Activated naive CD4-positive, alpha-beta T cell treated with anti-CD3 and anti-CD28 coated beads, Interleukin-2, amount 50 U/mL, for 24 hours (primary cell): Measurements from ENCODE around the gene DISP2.

Experiments
- H3K27ac Mint-ChIP-seq: one replicate; pipeline ENCODE4 v1.8.0; 2021; ENCODE audit warnings: mild to moderate bottlenecking, mixed read lengths
- H3K27me3 Mint-ChIP-seq: one replicate; pipeline ENCODE4 v1.8.0; 2021; ENCODE audit warnings: mixed read lengths
- H3K36me3 Mint-ChIP-seq: one replicate; pipeline ENCODE4 v1.8.0; 2021; ENCODE audit warnings: mixed read lengths
- H3K4me1 Mint-ChIP-seq: one replicate; pipeline ENCODE4 v1.8.0; 2021; ENCODE audit warnings: mixed read lengths
- H3K4me3 Mint-ChIP-seq: one replicate; pipeline ENCODE4 v1.8.0; 2021; ENCODE audit warnings: mild to moderate bottlenecking, mixed read lengths
- H3K9me3 Mint-ChIP-seq: one replicate; pipeline ENCODE4 v1.8.0; 2021; ENCODE audit warnings: mixed read lengths

DISP2 gene

DNA sequence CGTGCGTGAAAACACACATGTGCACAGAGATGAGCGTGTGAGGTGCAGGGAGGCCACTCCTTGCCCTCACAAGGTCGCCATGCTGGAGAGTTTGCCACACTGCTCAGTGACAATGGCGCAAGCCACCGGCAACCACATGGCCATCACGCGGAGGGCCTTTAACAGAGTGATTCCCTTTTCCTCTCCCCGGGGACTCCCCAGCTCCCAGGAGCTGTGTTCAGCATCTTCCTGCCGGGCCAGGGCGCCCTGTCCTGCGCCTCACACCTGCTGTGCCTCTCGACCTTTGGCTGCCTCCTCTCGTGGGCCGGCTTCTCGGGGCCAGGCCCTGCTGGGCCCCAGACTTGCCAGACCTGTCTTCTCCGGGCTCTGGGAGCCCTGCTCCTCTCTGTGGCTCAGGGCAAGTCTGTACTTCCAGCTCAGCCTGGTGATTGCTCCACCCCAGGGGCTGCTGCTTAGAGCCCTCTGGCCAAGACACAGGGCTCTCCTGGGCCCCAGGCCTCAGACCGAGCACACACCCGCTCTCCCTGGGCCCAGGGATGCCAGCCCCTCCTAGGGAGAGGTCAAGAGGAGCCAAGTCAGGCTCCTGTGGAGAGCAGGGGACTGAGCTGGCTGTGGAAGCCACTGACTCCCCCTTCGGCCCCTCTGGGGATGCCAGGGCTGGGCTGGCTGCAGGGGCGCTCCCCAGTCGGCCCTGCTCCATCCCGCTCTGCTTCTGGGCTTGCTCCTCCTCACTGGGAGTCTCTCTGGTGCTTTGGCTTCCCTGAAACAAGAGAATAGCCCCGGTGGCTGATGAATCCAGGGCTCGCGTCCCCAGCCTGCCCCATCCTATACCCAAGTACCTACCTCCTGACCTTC is 22.9 kb upstream of the DISP2 start:
- peaks cover 16% of the 10 kb centered on the region for H3K4me1 Mint-ChIP-seq
- H3K4me3 Mint-ChIP-seq, result no peak overlapping the region

DNA sequence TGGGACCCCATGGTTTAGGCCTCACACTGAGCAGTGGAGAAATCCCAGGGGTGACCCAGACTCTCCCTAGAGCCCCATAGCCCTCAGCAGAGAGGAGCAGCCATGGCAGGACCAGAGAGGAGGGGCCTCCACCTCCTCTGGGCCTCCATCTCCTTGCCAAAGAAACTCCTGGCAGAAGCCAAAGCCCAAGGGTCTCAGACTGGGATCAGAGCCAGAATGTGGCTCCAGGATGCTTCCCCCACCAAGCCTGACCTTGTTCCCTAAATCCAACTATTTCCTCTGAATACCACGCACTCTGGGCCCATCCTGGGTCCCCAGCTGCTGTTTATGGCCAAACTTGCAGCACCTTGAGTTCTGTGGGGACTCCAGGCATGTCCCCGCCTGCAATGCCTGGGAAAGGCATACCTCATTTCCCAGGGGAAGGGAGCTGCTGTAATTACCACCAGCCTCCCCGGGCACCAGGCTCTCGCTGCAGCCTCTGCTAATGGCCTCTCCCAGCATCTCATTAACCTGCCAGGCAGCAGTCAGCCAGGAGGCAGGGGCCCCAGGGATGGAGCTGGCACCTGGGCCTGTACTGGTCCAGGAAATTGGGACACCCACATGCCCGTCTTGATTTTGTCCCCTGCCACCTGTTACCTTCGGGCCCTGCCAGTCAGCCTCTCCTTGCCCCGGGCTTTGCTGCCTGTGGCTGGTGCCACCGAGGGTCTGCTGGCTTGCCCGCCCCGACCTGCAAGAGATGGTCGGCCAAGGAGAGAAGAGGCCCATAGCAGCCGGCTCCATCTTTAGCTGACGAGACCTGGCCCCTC is 21.9 kb upstream of the DISP2 start:
- Mint-ChIP-seq H3K36me3 (no peaks in the 10 kb centered on the region), H3K27me3 (no peaks in the 10 kb centered on the region), H3K4me3 (no peak overlapping the region), H3K9me3 (no peaks in the 10 kb centered on the region), H3K27ac (no peak overlapping the region), H3K4me1 (peaks cover 16% of the 10 kb centered on the region)

More for the DNA sequence above, 22.9 kb upstream of the DISP2 start:
- no peaks in the 10 kb centered on the region for H3K36me3 Mint-ChIP-seq
- H3K9me3 Mint-ChIP-seq, result no peaks in the 10 kb centered on the region
- H3K27me3 Mint-ChIP-seq, result no peaks in the 10 kb centered on the region
- H3K27ac Mint-ChIP-seq, result no peak overlapping the region

DNA sequence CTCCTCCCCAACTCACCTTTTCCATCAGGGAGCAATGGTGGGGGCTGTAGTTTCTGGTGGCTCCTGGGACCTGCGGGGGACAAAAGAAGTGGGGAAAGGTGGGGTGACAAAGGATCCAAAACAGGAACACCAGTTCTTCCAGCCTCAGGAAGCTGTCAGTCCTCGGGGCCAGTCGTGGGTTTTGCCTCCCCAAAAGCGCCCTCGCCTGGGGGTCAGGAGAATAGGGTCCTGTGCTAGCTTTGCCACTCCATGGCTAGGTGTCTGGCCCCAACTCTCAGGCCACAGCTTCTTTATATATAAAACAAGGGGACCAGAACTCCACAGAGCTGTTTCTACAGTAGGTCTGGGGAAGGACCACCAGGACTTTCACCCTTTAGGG is 21.3 kb upstream of the DISP2 start:
- Mint-ChIP-seq H3K27ac (no peak overlapping the region), H3K36me3 (no peaks in the 10 kb centered on the region), H3K4me3 (no peak overlapping the region), H3K4me1 (peaks cover 16% of the 10 kb centered on the region), H3K9me3 (no peaks in the 10 kb centered on the region), H3K27me3 (no peaks in the 10 kb centered on the region)

DNA sequence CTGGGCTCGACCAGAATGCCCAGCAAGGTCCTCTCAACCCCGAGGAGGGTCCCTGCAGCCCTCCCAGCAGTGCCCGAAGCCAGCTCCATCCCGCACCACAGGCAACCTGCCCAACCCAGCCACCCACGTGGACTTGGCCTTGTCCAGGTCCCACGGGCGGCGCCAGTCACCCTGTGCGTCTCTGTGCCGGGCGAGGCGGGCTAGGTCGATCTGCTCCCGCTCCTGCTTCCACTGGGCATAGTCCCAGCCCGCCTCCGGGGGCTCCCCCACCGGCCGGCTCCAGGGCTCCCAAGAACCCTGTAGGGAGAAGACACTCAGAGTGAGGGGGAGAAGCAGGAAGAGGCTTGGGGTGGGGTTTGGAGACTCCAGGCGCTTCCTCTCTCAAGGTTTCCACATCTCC is 20.4 kb upstream of the DISP2 start:
- Mint-ChIP-seq H3K4me1 (peaks cover 16% of the 10 kb centered on the region), H3K27me3 (no peaks in the 10 kb centered on the region), H3K4me3 (peak overlapping the region; percentile 49), H3K9me3 (no peaks in the 10 kb centered on the region), H3K36me3 (no peaks in the 10 kb centered on the region), H3K27ac (no peak overlapping the region)

DNA sequence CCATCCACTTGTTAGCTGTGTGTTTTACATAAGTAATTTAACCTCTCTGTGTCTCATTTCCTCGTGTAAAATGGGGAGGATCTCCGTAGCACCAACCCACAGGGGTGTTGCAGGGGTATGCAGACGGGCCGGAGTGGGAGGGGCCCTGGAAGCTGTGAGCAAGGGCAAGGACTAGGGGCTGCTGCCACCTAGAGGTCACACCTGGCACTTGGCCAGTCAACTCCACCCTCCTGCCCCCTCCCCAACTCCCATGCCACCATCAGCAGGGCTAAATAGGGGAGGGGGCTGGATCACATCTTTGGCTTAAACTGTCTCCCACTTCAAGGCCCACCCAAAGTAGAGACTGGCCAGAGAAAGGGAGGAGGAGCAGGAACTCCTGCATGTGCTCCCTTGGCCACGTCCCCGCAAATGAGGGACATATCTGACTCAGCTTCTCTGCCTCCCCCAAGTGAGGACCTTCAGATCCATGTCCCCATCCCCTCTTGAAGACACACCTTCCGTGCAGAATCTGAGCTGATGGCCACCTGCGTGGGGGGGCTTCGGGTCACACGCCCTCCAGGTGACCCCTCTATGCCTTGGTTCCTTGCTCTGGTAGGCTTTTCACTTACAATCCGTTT is 19.9 kb upstream of the DISP2 start:
- no peaks in the 10 kb centered on the region for H3K36me3 Mint-ChIP-seq
- H3K9me3 Mint-ChIP-seq, result no peaks in the 10 kb centered on the region
- H3K4me3 Mint-ChIP-seq, result peak overlapping the region; percentile 49
- no peak overlapping the region for H3K27ac Mint-ChIP-seq
- peaks cover 16% of the 10 kb centered on the region for H3K4me1 Mint-ChIP-seq
- no peaks in the 10 kb centered on the region for H3K27me3 Mint-ChIP-seq

DNA sequence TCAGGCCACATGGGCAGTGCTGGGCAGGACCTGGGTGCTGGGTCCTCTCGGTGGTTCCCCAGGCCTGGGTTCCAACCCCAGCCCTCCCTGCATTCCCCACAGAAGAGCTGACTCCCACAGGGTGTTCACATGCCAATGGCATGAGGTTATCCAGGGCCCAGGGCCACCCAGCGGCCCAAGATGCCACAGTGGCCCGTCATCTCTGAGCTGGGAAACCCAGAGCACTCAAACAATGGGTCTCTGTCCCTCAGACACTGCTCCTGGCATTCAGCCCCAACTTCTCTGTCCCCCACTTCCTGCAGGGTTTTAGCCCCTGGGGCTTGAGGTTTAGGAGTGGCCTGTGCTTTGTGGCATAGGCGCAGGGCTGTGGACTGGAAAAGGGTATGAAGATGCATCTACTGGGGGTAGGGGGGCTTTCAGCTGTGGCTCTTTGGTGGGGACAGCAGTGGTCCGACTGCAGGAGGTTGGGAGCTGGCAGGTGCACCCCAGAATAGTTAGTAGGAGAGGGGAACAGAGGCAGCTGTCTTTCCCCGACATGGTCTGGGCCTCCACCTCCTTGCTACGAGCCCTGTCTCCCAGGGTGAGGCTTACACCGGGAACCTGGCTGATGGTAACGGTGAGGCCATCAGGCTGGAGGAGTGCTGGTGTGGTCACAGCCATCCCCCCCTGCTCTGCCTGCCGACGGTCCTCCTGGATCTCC is 18.9 kb upstream of the DISP2 start:
- H3K27ac Mint-ChIP-seq, result no peak overlapping the region
- no peak overlapping the region for H3K4me3 Mint-ChIP-seq
- no peaks in the 10 kb centered on the region for H3K27me3 Mint-ChIP-seq
- peaks cover 9% of the 10 kb centered on the region for H3K4me1 Mint-ChIP-seq
- H3K36me3 Mint-ChIP-seq, result no peaks in the 10 kb centered on the region
- no peaks in the 10 kb centered on the region for H3K9me3 Mint-ChIP-seq

DNA sequence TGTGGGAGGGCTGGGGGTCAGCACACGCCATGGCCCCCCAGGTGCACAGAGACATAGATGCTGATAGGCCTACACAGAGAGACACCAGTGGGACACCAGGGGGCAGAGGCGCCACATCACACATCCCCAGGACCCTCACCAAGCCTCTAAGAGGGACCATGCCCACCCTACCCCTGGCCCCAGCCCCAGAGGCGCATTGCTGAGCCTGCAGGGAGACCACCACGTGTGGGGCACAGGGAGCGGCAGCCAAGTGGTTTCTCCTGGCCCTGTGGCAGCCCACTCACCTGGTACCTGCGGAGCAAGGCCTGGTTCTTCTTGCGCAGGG is 18.4 kb upstream of the DISP2 start:
- Mint-ChIP-seq H3K4me1 (peaks cover 4% of the 10 kb centered on the region), H3K9me3 (no peaks in the 10 kb centered on the region), H3K27ac (no peak overlapping the region), H3K4me3 (no peak overlapping the region), H3K27me3 (no peaks in the 10 kb centered on the region), H3K36me3 (no peaks in the 10 kb centered on the region)

DNA sequence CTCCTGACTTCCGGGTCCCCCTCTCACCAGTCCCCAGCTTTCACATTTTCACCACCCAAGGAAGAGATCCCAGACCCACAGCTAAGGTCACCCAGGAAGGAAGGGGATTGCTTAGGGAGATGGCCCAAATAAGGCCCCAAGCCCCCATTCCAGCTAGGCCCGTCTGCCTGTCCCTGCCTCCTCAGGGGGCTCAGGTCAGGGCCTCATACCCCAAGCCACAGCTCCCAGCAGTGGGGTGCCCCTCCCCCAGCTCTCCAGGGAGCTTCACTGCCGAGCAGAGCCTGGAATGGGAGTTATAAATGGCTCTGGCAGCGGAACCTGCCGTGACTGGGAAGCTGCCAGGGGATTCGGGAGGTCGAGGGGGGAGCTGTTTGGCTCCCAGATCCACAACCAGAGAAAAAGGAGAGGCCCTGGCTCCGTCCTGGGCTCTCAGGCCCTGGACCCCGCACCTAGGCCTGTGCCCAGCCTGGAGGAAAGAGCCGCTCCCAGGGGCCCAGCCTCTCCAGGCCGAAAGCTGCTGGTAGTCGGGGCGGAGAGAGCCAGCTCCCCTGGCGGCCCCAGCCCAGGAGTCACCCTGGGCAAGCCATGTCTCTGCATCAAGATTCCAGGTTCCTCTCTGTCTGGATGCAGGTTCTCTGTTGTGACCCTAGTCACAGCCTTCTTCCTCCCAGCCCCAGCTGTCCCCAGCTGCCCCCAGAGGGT is 17.8 kb upstream of the DISP2 start:
- H3K27ac Mint-ChIP-seq, result no peak overlapping the region
- H3K9me3 Mint-ChIP-seq, result no peaks in the 10 kb centered on the region
- no peak overlapping the region for H3K4me3 Mint-ChIP-seq
- no peaks in the 10 kb centered on the region for H3K27me3 Mint-ChIP-seq
- no peaks in the 10 kb centered on the region for H3K36me3 Mint-ChIP-seq
- peaks cover 4% of the 10 kb centered on the region for H3K4me1 Mint-ChIP-seq

DNA sequence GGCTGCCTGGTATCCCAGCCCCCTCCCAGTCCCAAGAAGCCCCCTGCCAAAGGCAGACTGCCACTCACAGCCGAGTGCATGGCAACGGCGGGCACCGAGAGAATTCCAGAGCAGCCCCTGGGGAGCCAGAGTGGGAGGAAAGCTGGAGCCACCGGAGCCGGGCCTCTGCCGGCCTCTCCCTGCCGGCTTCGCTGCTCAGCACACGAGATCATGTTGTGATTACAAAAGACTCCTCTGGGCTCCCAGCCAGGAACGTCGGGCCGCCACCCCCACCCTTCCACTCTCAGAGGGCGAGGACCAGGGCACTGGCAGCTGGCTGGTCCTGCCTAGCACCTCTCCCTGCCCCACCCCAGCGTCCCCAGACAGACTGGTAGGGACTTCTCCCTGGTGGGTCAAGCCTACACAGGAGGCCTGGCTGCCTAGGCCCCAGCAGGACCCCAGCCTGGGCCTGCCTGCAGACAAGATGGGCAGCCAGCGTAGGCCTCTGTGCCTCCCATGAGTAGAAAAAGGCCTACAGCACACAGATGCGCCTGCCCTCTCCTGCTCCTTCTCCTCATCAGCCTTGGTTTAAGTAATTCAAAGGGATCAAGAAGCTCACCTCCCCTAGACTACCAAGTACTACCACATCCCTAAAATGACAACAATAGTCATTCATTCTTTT is 17.1 kb upstream of the DISP2 start, which contains the start of gene CCDC9B:
TSS of gene CCDC9B (minus strand) at position 200 of the 661 bp plus-strand sequence. CDS start at position 80, 120 bp downstream.
- H3K4me1 Mint-ChIP-seq, result peaks cover 4% of the 10 kb centered on the region
- H3K27ac Mint-ChIP-seq, result no peak within 1 kb of the TSS
- H3K4me3 Mint-ChIP-seq, result no peak within 1 kb of the TSS
- H3K27me3 Mint-ChIP-seq, result no peaks in the 10 kb centered on the region
- no peaks in the 10 kb centered on the region for H3K9me3 Mint-ChIP-seq
- no peaks in the 10 kb centered on the region for H3K36me3 Mint-ChIP-seq

DNA sequence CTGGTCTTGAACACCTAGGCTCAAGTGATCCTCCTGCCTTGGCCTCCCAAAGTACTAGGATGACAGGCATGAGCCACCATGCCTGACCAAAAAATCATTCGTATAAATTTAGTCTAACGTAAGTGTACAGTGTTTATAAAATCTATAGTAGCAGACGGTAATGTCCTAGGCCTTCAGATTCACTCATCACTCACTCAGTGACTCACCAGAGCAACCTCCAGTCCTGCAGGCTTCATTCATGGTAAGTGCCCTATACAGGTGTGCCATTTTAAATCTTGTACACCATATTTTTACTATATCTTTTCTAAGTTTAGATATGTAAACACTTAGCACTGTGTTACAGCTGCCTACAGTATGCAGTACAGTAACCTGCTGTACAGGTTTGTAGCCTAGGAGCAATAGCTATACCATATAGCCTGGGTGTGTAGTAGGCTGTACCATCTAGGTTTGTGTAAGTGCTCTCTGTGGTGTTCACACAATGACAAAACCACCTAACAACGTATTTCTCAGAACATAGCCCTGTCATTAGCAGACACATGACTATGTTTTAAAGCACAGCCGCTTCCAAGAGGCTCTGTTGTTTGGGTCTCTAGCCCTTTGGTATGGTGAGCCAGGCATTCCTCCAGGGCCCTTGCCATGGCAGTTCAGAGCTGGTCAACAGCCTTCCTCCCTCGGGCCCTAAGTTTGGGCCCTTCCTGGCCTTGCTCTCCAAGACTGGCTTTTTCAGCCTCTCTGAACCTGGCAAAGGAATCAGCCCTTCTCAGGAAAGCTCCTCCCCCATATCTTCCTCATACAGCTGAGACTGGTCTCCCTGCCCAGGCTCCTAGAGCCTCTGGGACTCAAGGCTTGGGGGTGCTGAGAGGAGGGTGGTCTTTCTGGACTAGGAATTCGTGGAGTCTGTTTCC is 15.4 kb upstream of the DISP2 start:
- Mint-ChIP-seq H3K36me3 (no peaks in the 10 kb centered on the region), H3K4me1 (peaks cover 4% of the 10 kb centered on the region), H3K27me3 (no peaks in the 10 kb centered on the region), H3K9me3 (no peaks in the 10 kb centered on the region), H3K27ac (no peak overlapping the region), H3K4me3 (no peak overlapping the region)

DNA sequence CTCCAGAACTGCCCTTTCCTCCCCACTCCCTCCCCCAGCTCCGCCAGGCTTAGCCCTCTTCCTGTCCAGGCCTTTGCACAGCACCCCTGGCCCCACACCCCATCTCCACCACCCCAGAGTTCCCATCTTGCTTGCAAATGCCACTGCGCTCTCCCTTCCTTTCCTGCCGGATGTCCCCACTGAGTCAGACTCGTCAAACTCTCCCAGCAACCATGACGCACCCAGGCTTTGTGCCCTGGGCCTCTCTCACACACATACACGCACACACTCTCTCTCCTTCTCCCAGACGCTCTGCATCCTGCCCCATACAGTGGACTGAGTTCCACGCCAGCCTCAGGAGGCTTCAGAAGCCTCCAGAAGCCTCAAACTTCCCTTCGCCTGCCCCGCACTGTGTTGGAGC is 14.5 kb upstream of the DISP2 start:
- Mint-ChIP-seq H3K9me3 (no peaks in the 10 kb centered on the region), H3K4me1 (no peaks in the 10 kb centered on the region), H3K27me3 (no peaks in the 10 kb centered on the region), H3K27ac (no peak overlapping the region), H3K36me3 (no peaks in the 10 kb centered on the region), H3K4me3 (no peak overlapping the region)

DNA sequence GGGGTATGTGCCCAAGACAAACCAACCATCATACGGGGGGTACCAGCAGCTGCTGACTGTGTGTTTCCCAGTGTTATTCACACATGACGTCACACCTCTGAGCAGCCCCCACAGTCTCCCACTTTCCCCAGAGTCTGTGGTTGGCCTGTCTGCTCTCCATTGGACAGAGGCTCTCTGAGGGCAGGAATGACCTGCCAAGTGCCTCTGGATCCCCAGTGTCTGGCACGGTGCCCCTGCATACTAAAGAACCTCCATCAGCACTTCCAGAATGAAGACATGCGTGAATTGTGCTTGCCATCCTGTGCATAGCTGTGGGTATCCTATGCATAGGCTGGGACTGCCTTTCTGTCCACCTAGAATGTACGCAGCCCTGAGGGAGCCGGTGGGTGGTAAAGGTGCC is 13.8 kb upstream of the DISP2 start:
- Mint-ChIP-seq H3K4me1 (no peaks in the 10 kb centered on the region), H3K27me3 (no peaks in the 10 kb centered on the region), H3K36me3 (no peaks in the 10 kb centered on the region), H3K27ac (no peak overlapping the region), H3K4me3 (no peak overlapping the region), H3K9me3 (no peaks in the 10 kb centered on the region)

DNA sequence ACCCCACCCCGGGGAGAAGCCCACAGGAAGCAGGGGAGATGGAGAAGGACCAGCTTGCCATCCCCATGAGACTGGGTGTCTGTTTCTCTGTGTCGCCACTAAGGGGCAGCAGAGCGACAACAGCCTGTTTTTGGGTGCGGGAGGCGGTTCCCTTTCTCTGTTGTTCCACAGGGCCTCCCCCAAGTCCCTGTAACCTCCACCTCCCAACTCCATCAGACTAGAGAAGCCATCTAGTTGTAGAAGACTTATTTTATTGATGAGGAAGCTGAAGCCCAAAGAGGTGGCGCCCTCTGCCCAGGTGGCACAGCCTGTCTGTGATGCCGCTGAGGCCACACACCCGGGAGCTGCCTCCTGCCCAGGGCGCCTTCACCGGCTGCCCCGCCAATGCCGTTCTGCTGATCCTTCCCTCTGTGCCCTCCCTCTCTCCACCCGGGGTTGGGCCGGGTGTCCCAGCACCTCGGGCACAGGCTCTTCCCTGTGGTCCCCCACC is 13.3 kb upstream of the DISP2 start:
- Mint-ChIP-seq H3K4me3 (no peak overlapping the region), H3K9me3 (no peaks in the 10 kb centered on the region), H3K4me1 (no peaks in the 10 kb centered on the region), H3K27ac (no peak overlapping the region), H3K36me3 (no peaks in the 10 kb centered on the region), H3K27me3 (no peaks in the 10 kb centered on the region)
